Measurements from ENCODE around the gene ING5.

The ING5 gene

DNA sequence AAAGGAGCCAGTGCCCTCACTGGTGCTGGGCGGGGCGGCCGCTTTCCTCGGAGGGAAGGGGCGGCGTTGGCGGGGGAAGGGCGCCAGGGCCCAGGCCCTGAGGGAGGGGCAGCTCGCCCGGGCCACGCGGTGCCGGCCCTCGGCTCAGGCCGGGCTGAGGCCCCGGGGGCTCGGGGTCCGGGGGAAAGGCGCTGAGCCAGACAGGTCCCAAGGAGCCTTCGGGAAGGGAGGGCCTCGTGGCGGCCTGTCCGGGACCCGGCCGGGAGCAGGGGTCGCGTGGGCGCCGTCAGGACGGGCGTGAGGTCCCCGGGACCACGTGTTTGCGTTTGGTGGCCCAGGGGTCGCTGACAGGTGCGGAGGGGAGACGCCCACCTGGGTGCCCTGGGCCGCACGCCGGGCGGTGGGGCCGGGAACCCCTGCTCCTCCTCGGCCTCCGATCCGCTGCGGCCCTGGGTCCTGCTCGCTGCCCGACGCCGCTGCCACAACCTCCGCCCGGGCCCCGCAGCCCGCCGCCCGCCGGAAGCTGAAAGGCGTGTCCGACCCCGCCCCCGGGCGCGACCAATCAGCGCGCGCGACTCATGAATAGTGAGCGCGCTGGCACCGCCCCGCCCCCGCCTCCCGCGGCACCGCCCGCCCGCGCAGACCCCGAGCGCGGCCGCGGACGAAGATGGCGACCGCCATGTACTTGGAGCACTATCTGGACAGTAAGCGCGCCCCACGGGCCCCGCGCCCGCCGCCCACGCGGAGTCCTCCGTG is at the start of gene ING5:
ING5 (plus strand) TSS at position 641 of the 756 bp plus-strand sequence; CDS start at position 668, 27 bp downstream.
- TF ChIP-seq, protein P1, sequence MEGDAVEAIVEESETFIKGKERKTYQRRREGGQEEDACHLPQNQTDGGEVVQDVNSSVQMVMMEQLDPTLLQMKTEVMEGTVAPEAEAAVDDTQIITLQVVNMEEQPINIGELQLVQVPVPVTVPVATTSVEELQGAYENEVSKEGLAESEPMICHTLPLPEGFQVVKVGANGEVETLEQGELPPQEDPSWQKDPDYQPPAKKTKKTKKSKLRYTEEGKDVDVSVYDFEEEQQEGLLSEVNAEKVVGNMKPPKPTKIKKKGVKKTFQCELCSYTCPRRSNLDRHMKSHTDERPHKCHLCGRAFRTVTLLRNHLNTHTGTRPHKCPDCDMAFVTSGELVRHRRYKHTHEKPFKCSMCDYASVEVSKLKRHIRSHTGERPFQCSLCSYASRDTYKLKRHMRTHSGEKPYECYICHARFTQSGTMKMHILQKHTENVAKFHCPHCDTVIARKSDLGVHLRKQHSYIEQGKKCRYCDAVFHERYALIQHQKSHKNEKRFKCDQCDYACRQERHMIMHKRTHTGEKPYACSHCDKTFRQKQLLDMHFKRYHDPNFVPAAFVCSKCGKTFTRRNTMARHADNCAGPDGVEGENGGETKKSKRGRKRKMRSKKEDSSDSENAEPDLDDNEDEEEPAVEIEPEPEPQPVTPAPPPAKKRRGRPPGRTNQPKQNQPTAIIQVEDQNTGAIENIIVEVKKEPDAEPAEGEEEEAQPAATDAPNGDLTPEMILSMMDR (IDR thresholded peaks at IDR 0.05), result no peak

DNA sequence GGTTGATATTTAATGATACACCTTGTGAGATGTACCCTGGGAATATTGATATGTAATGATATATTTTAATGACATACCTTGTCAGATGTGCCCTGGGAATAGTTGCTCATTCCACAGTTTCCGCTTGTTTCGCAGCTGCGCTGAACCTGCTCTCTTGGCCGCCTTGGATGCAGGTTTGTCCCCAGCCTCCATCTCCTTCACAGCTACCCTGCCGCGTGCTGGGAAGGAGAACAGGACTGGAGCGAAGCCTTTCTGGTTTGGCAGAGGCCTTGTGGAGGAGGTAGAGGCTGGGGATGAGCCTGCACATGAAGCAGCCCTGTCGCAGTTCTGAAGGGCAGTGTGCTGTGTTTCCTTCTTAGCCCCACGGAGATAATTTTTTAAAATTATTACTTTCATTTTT is 49.7 kb upstream of the ING5 start:
- TF ChIP-seq, protein P1 (IDR thresholded peaks at IDR 0.05), result no peak

DNA sequence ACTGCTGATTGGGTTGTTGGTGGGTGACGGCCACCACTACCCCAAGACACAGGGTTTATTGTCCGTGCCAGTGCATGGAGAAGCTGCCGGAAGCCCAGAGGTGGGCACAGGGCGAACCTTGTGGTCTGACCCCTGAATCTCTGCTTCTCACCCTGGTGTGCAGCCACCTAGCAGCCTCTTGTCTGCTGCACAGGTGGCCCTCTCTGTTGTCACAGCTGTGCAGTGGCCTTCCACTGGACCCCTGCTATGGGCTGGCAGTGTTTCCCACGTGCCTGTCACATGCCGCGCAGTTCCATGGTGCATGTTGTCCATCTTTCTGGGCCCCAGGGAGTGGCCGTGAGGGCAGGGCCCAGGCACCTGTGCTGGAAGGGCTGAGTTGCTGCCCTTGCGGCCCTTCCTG is 49.1 kb upstream of the ING5 start:
- TF ChIP-seq, protein P1 (IDR thresholded peaks at IDR 0.05), result no peak

DNA sequence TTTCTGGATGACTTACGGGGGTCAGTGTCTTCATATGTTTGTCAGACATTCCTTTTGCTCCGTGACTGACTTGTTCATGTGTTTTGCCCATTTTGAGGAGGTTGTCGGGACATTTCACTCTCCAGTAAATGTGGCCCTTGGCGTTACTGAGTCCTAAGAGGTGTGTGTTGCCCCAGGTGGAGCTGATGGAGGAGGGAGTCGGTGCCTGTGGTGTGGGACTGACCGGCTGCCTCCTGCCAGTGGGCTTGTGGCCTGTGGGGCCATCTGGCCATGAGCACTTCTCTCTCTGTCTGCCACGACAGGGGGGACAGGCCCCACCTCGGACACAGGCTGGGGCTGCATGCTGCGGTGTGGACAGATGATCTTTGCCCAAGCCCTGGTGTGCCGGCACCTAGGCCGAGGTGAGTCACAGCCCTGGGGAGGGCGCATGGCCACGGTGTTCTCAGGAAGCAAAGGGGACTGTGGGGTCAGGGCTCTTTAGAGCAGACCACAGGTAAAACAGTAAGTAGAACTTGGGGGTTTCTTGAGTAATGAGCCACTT is 48.6 kb upstream of the ING5 start:
- TF ChIP-seq, protein P1 (IDR thresholded peaks at IDR 0.05), result no peak

DNA sequence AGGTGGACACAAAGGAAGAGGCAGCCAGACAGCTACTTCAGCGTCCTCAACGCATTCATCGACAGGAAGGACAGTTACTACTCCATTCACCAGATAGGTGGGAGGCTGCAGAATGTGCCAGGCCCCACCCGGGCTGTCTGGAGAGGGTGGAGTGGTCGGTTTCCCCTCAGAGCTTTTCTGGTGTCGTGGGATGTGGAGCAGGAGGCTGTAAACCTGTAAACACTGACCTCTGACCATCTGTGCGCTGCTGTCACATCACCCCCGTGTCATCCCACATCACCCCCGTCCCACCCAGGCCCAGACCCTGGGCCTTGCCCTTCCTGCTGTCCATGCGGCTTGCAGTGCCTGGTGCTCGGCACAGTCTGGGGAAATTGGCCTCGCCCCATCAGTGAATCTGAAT is 47.3 kb upstream of the ING5 start:
- TF ChIP-seq, protein P1 (IDR thresholded peaks at IDR 0.05), result no peak

DNA sequence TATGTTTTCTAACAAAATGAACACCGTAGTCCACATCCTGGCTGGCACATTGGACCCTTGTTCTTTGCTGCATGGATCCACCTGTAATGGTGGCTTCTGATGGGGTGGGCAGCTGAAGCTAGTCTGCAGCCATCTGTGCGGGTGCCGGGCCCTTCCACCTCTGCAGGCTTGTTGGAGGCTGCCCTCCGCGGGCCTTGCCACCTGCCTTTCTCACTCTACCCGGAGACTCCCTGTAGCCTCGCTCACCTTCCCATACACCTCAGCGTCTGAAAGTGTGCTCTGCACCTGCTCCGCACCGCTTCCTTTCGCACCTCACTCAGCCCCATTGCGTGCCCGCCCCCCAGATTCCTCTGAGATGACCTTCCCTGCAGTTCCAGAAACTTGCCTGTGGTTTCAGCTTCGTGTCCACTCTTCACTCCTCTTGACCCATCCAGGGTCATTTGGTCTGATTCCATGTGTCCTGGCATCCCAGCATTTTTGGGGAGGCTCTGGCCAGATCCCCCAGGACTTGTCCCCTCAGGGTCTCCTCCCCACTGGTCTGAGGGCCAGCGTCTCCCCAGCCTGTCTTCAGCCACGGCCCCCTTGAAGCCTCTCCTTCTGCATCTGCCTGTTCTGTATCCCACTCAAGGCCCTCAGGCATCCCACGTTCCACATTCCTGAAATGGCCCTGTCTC is 46.2 kb upstream of the ING5 start:
- TF ChIP-seq, protein P1 (IDR thresholded peaks at IDR 0.05), result no peak

DNA sequence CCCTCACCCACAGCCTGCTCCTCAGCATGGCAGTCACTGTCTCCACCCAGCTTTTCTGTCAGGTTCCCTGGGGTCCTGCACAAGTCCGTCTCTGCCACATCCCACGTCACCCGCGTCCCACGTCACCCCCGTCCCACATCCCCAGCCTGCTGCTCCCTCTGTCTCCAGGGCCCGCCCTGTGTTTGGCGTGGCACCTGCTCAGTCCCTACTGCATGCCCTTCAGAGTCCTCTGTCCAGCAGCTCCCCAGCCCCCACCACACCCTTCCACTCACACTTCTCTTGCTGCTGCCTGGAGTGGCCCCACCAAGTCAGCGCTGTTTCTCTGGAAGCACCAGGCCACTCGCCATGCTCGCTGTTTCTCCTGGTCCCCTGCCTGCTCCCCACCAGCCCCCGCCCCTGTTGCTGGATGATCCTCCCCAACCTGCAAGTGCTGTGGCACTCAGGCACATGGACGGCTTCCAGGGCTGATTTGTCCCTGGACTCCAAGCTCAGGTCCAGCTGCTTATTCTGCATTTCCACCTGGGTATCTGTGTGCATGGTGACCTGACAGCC is 45.6 kb upstream of the ING5 start:
- TF ChIP-seq, protein P1 (IDR thresholded peaks at IDR 0.05), result no peak

Data from LNCAP (cell line).